CD4-positive, alpha-beta T cell (primary cell): ENCODE results near the gene COL19A1. TPM values are rescaled to one million over a fixed set of nuclear protein-coding genes. Genes with fewer than 3 reads are reported as not detected.

ENCODE experiments used
- ATAC-seq: fragments of 200-7000 bp; cut with Tn5 transposase; one replicate; pipeline ENCODE4 v1.10.0; 2022; ENCODE audit warnings: mild to moderate bottlenecking; ENCODE audit not compliant: poor library complexity
- CTCF ChIA-PET: fragments of 350-600 bp; sonication (Branson Sonifier 250); formaldehyde crosslinking; loops from one replicate; lab custom pipeline; 2021; ENCODE audit warnings: antibody characterized with exemption, inconsistent platforms; lab: Charles Lee
- POLR2A ChIA-PET: fragments of 350-600 bp; sonication (Branson Sonifier 250); formaldehyde crosslinking; loops from one replicate; lab custom pipeline; 2021; ENCODE audit warnings: antibody characterized with exemption, inconsistent platforms; lab: Charles Lee
- DNase-seq, 14 experiments: peaks; one replicate each; pipeline ENCODE4 v3.0.0-alpha.2; 2013 to 2020; ENCODE audit warnings: mixed read lengths in 2 of 14
- H3K27ac ChIP-seq, 2 donors: one replicate each; pipeline versions ENCODE4 v1.5.1 to v1.7.0; 2013; ENCODE audit warnings: low read length in 2 of 2, low read depth in 1 of 2, mild to moderate bottlenecking in 1 of 2
- H3K27me3 ChIP-seq, 2 experiments: 1 replicate in 1 of 2; 2 replicates in 1 of 2; pipeline versions ENCODE4 v1.6.1 to v1.7.0; 2013; ENCODE audit warnings: low read length in 2 of 2, control low read depth in 1 of 2, mild to moderate bottlenecking in 1 of 2, moderate library complexity in 1 of 2; ENCODE audit not compliant: insufficient read depth in 2 of 2, control insufficient read depth in 1 of 2
- H3K36me3 ChIP-seq: one replicate; pipeline ENCODE4 v1.6.1; 2013; ENCODE audit warnings: low read length, control low read depth; ENCODE audit not compliant: insufficient read depth
- H3K4me1 ChIP-seq: one replicate; pipeline ENCODE4 v1.6.1; 2013; ENCODE audit warnings: low read length, control low read depth; ENCODE audit not compliant: insufficient read depth
- H3K4me3 ChIP-seq: one replicate; pipeline ENCODE4 v1.5.1; 2013; ENCODE audit warnings: mild to moderate bottlenecking, low read length, moderate library complexity
- H3K9me3 ChIP-seq, 2 experiments: 1 replicate in 1 of 2; 2 replicates in 1 of 2; pipeline versions ENCODE4 v1.6.1 to v1.7.0; 2013; ENCODE audit warnings: low read length in 2 of 2, mild to moderate bottlenecking in 2 of 2, control low read depth in 1 of 2, moderate library complexity in 1 of 2; ENCODE audit not compliant: control insufficient read depth in 1 of 2, insufficient read depth in 1 of 2
- H3K27ac Mint-ChIP-seq: one replicate; pipeline ENCODE4 v1.8.0; 2020; ENCODE audit warnings: mixed read lengths
- H3K27me3 Mint-ChIP-seq: one replicate; pipeline ENCODE4 v1.8.0; 2021; ENCODE audit warnings: mixed read lengths
- H3K36me3 Mint-ChIP-seq: one replicate; pipeline ENCODE4 v1.8.0; 2021; ENCODE audit warnings: low read depth, mixed read lengths
- H3K4me1 Mint-ChIP-seq: one replicate; pipeline ENCODE4 v1.8.0; 2021; ENCODE audit warnings: low read depth, mixed read lengths
- H3K4me3 Mint-ChIP-seq: one replicate; pipeline ENCODE4 v1.8.0; 2020; ENCODE audit warnings: mild to moderate bottlenecking, mixed read lengths
- H3K9me3 Mint-ChIP-seq: one replicate; pipeline ENCODE4 v1.8.0; 2020; ENCODE audit warnings: mixed read lengths
- intact Hi-C, 2 experiments: fragments of 100-400 bp; cut with DNase I in 1 of 2; cut with micrococcal nuclease in 1 of 2; formaldehyde crosslinking; loops; one replicate each; pipeline versions ENCODE4 v1.15.1 to v1.9.0; 2023 to 2025; cut with DNase I, micrococcal nuclease
- total RNA-seq, 174 experiments: library from RNA in 2 of 174; stranded (reverse) in 2 of 174; gene quantifications; one replicate each; pipeline ENCODE4 v1.2.3 and lab custom pipeline; 2021 to 2026
- TF ChIP-seq, protein P1 (sequence below): fragments of 200-600 bp; IDR thresholded peaks from one replicate; pipeline ENCODE4 v1.8.0; 2022; ENCODE audit warnings: antibody characterized with exemption, mild to moderate bottlenecking

COL19A1 gene
- total RNA-seq, 2 experiments from 2014 or later = not detected

DNA sequence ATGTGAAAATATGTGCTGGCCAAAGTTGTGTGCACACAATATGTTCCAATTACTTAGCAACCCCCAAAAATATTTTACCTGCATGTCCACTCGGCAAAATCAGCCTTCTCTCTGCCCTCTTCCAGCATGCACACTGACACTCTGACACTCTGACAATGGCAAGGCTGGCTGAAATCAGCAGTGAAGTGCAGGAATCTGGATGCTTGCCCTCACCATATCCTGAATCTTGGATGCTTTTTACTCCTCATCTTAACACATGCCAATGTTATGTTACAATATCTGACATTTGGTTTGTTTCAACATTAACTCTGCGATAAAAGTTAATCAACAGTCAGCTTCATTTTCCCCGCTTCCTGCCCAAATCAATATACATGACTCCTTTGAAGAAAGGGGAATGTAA is 233.4 kb downstream of the COL19A1 start:
- Histone ChIP-seq H3K4me1 (no peaks in the 10 kb centered on the region), H3K27ac (no peak overlapping the region), H3K9me3 (no peaks in the 10 kb centered on the region), H3K4me3 (no peak overlapping the region), H3K36me3 (no peaks in the 10 kb centered on the region), H3K27me3 (no peaks in the 10 kb centered on the region)
- no peak overlapping the region for H3K4me3 Mint-ChIP-seq
- TF ChIP-seq, protein P1, sequence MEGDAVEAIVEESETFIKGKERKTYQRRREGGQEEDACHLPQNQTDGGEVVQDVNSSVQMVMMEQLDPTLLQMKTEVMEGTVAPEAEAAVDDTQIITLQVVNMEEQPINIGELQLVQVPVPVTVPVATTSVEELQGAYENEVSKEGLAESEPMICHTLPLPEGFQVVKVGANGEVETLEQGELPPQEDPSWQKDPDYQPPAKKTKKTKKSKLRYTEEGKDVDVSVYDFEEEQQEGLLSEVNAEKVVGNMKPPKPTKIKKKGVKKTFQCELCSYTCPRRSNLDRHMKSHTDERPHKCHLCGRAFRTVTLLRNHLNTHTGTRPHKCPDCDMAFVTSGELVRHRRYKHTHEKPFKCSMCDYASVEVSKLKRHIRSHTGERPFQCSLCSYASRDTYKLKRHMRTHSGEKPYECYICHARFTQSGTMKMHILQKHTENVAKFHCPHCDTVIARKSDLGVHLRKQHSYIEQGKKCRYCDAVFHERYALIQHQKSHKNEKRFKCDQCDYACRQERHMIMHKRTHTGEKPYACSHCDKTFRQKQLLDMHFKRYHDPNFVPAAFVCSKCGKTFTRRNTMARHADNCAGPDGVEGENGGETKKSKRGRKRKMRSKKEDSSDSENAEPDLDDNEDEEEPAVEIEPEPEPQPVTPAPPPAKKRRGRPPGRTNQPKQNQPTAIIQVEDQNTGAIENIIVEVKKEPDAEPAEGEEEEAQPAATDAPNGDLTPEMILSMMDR = no peak
- H3K27me3 Mint-ChIP-seq = no peaks in the 10 kb centered on the region
- POLR2A ChIA-PET = no interaction called here
- no peak overlapping the region for H3K27ac Mint-ChIP-seq
- DNase-seq (no peak), ATAC-seq (no peak)
- H3K9me3 Mint-ChIP-seq = no peaks in the 10 kb centered on the region
- no peaks in the 10 kb centered on the region for H3K36me3 Mint-ChIP-seq
- intact Hi-C loops = loop anchor here in 1 of 2 experiments (10.0 kb wide), 2 partner anchors 265 to 1465 kb away; partner anchors contain the start of gene ADGRB3
- CTCF ChIA-PET = no interaction called here
- no peaks in the 10 kb centered on the region for H3K4me1 Mint-ChIP-seq

DNA sequence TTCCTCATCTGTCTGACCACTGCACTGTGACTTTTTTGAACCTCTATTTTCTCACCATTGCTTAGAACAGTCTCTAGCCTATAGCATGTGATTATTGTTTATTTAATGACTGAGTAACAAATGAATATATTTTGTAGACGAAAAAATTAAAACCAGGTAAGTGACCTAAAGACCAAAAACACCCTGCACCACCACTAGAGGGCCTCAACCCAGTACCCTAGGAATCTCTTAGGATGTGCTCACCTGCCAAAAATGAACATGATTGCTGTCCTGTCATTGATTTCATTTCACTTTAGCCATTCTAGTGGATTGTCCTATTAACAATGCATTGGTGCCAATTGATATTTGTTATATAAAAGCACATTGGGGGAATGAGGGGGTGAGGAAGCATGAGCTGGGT is 237.4 kb downstream of the COL19A1 start:
- H3K27ac ChIP-seq = no peak overlapping the region
- ATAC-seq = no peak
- no peak for DNase-seq
- H3K27me3 ChIP-seq = no peaks in the 10 kb centered on the region
- H3K27me3 Mint-ChIP-seq = peaks cover 13% of the 10 kb centered on the region
- intact Hi-C loops = loop anchor here in 1 of 2 experiments (10.0 kb wide), 2 partner anchors 269 to 1469 kb away; partner anchors contain the start of gene ADGRB3
- no peak overlapping the region for H3K4me3 Mint-ChIP-seq
- no peaks in the 10 kb centered on the region for H3K9me3 Mint-ChIP-seq
- H3K27ac Mint-ChIP-seq = no peak overlapping the region
- TF ChIP-seq, protein P1 = peak; percentile 48
- H3K36me3 Mint-ChIP-seq = no peaks in the 10 kb centered on the region
- no peaks in the 10 kb centered on the region for H3K36me3 ChIP-seq
- H3K9me3 ChIP-seq = no peaks in the 10 kb centered on the region
- no peaks in the 10 kb centered on the region for H3K4me1 ChIP-seq
- H3K4me3 ChIP-seq = no peak overlapping the region
- ChIA-PET POLR2A (no interaction called here), CTCF (no interaction called here)
- no peaks in the 10 kb centered on the region for H3K4me1 Mint-ChIP-seq

DNA sequence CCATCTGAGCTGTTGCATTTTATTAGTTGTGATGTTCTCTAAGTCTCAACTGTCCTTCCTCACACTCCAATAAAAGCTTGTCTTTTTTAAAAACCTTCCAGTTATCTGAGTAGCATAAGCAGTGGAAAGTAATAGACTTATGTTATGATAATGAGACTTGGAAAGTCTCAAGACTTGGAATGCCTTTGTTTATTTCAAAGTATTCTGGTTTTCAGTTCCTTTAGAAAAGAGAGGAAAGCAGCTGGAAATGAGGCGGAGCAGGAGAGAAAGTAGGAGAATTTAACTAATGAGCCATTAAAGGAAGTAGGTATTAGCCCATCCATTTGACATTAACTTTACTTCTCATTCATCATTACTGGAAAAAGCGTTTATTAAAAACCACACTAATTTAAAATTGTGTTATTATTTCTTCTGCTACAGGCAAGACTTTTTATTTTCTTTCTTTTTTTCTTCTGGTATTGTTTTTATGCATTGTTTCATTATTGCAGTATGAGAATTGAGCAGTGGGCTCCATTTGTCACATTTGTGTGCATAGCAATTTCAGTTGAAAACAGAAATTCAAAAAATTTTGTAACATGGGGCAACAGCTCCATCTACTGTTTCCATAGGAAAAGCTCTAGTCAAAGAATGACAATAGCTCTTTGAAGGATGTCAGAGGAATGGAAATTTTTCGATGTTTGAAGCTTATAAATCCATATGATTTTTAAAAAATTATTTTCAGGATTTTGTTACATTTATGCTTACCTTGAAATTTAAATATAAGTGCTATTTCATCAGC is 241.7 kb downstream of the COL19A1 start:
- Histone ChIP-seq H3K4me1 (no peaks in the 10 kb centered on the region), H3K4me3 (no peak overlapping the region), H3K27me3 (peaks cover 0 to 7% of the 10 kb centered on the region in 2 experiments), H3K27ac (no peak overlapping the region), H3K36me3 (no peaks in the 10 kb centered on the region), H3K9me3 (no peaks in the 10 kb centered on the region)
- Mint-ChIP-seq H3K9me3 (no peaks in the 10 kb centered on the region), H3K36me3 (no peaks in the 10 kb centered on the region), H3K4me1 (no peaks in the 10 kb centered on the region), H3K27me3 (peaks cover 17% of the 10 kb centered on the region), H3K4me3 (no peak overlapping the region), H3K27ac (no peak overlapping the region)
- TF ChIP-seq, protein P1 = peak; percentile 77
- POLR2A ChIA-PET = interaction anchor here (0.5 kb wide), 1 partner anchor 1031 kb away, joined by 3 read pairs; no protein-coding TSS in a partner anchor
- intact Hi-C loops = loop anchor here (2.0 to 10.0 kb wide), 5 partner anchors 273 to 1766 kb away; partner anchors contain the start of gene ADGRB3 (in 1 of the 2)
- CTCF ChIA-PET = interaction anchor here (0.8 to 1.5 kb wide), 2 partner anchors 9 to 13 kb away, joined by 3 to 4 read pairs; no protein-coding TSS in a partner anchor
- ATAC-seq = no peak
- peak in 3 of 14 experiments; percentile 44 to 59 (median 55) for DNase-seq
